GM21786 (cell line): Measurements from ENCODE around the gene DAG1.
A peak's percentile ranks its signal among the peaks of the same experiment; 100 is the strongest.

ENCODE experiments used
- ATAC-seq: cut with Tn5 transposase; IDR thresholded peaks from one replicate; pipeline ENCODE4 v1.9.1; 2021; ENCODE audit not compliant: unreplicated experiment

DAG1 gene

DNA sequence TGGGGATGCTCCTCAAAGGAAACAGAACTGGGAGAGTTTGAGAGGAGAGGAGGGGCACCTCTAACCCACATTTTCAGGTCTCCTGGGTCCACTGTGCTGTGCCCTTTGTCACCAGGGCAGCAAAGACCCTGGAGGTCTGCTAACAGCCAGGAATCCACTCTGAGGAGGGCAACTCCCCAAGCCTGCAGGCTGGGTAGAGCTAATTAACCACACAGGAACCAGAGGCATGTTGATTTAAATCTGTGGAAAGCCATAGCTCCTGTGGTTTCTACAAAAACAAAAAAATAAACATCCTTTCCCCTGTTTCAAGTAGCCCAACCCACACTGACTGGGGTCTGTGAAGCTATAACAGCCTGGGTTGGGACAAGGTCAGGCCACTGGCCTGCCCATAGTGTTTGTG, 82.0 kb downstream of the DAG1 start:
- ATAC-seq, result no peak

DNA sequence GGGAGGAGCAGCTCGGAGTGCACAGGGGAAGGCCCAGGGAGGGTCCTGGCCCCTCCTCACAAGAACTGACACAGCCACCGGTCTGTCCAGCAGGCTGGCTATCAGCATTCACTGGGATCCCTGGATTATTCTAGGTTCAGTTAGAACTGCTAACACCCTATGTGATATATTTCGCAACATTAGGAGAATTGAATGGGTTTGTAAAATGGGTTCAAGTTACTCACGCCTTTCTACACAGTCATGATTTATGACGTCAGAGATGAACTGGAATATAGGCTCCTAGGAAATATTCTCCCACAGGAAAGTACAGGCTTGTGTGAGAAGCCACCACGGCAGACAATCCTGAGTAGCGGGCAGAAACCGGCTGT, 83.2 kb downstream of the DAG1 start:
- ATAC-seq, result no peak

DNA sequence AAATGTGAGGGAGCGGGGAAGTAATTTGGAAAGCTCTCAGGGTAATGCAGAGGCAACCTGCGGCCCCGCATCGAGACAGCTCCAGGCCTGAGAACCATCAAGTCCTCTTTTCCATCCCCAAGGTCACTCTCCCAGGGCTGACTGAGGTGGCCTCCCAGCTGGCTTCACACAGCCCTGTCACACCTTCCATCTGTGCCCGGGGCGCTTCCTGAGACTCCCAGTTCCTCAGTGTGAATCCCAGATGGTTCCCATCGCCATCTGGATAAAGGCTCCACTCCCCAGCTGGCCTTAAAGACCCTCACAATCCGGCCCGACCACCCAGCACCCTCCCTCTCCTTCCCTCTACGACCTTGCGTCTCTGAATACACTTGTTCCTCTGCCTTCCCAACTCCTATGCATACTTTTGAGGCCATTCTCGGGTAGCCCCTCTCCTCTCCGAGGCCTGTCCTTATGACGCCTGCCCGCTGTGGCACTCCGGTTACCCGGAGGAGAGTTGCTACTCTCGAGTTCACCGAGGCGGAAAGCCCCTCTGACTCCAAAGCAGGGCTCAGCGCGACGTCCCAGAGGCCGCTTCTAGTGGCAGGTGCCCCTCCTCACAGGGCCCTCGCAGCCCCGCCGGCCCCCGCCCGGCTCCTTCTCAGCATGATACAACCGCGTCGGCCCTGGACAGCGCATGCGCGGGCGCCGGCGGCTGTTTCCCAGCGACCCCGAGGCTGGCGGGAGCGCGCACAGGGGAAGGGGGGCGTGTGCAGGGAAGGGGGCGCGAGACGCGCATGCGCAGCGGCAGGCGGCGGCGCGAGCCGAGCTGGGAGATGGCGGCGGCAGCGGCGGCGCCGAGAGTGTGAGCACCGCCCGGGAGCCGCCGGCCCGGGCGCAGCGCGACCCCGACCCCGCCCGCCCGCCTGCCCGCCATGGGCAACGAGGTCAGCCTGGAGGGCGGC, 83.9 kb downstream of the DAG1 start, which contains the start of gene BSN:
TSS of gene BSN (plus strand) at position 786 of the 941 bp plus-strand sequence. CDS start at position 912, 126 bp downstream.
- peak; percentile 70 for ATAC-seq

DNA sequence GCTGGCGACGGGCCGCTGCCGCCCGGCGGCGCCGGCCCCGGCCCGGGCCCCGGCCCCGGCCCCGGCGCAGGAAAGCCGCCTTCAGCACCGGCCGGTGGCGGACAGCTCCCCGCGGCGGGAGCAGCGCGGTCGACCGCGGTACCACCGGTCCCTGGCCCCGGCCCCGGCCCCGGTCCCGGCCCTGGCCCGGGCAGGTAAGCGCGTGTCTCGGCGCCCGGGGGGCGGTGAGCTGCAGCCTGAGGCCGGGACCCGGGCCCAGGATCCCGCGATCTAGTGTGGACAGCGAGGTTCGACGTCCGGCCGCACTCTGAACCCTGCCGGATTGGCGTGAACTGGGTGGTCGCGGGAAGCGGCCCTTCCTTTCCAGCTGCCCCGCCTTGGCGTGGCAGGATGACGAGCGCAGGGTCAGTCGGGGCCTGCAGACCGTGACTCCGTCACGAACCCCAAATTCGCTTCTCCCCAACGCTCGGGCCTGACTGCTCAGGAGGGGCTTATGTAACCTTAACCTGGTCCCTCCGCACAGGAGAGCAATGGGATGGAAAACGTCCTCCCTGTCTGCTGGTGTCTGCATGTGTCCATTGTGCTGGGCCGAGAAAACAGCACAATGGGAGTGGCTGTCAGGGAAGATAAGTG, 84.7 kb downstream of the DAG1 start:
- peak; percentile 55 for ATAC-seq

DNA sequence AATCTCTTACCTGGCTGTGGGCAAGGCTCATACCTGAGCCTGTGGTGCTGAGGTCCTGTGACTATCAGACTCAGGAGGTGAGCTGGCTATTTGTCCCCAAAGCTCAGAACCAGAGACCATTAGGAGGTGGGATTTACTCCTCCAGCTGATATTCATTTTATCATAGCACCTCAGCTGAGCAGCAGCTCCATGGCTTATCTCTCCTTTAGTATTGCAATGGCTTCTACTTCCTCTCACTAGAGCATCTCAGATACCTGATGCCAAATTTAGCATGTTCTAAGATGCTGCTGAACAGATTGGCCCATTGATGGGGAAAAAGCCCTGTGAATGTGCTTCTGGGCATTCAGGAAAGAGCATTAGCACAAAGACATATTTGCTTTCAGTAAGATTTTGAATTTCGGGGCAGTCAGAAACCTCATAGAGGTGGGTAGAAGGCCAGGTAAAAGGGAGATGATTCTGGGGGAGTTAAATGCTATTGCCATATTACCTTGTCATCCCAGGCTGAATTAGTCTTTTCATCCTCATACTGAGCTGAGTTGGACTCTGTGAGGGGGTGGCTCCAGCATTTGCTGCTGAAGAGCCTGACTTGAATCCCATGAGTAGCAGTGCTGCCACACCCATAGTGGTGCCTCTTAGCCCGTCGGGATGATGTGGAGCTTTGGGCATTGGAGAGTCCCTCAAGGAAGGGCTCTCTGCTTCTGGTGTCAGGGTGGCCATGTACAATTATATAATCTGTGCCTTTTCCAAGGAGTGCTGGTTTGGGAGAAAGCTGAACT, 86.6 kb downstream of the DAG1 start:
- ATAC-seq, result no peak

DNA sequence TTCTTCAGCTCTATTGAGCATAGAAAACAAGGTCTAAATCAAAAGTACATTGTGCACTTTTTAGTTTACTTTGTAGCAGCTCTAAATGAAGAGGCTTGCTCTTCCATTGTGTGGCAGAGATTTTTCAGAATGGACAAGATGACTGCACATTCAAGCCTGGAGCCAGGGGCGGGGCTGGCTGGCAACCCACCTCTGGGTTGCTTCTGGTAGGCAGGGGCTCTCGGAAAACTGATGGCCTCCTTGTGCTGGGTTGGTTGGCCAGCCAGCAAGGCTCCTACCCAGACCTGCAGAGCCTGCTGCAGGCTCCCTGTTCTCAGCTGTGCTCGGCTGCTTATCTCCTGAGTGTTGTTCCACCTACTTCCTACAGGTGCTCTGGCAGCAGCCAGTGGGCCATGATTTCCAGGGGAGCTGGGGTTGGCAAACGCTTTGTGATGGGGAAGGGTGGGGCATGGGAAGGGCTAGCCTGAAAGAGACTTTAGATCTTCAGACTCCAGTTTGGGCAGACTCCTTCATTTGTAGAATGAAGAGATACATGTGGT, 93.0 kb downstream of the DAG1 start:
- ATAC-seq, result no peak

DNA sequence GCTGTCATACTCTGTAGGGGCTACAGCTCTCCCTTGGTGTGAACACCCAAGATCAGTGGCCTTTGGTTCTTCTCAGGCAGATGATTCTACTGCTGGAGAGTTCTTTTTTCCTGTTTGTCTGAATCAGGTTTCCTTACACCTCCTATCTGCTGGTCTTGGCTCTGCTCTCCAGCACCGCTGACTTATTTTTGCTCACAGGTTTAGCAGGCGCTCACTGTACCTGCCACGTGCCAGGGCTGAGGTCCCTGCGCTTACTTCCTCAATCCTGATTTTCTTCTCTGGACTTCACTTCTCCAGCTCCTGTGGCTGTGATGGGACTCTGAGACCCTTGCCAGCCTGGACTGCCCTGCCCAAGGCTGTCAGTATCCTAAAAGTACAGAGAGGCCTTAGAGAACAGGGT, 93.7 kb downstream of the DAG1 start:
- no peak for ATAC-seq

DNA sequence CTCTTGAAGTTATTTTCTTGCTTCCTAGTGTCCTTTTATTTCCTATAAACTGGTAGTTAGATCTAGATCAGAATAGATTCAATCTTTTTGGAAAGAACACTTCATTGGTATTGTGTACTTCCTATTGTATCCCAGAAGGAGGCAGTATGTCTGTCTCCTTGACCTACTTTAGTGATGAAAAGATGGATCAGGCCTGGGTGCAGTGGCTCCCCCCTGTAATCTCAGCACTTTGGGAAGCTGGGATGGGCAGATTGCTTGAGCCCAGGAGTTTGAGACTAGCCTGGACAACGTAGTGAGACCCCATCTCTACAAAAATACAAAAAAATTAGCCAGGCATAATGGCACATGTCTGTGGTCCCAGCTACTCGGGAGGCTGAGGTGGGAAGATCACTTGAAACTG, 96.2 kb downstream of the DAG1 start:
- no peak for ATAC-seq

DNA sequence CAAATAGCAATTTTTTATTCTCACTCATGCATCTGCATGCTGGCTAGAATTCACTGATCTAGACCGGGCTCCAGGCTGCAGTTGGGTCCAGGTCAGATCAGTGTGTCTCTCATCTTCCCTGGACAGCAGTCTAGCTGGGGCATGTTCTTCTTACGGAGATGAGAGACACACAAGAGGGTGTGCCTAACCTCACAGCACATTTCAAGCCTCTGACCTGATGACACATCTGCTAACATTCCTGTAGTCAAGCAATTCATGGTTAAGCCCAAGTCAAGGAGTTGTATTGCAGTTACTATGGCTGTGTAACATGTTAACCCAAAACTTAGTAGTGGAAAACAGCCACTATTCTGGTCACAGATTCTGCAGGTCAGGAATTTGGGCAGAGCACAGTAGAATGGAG, 97.3 kb downstream of the DAG1 start:
- no peak for ATAC-seq

DNA sequence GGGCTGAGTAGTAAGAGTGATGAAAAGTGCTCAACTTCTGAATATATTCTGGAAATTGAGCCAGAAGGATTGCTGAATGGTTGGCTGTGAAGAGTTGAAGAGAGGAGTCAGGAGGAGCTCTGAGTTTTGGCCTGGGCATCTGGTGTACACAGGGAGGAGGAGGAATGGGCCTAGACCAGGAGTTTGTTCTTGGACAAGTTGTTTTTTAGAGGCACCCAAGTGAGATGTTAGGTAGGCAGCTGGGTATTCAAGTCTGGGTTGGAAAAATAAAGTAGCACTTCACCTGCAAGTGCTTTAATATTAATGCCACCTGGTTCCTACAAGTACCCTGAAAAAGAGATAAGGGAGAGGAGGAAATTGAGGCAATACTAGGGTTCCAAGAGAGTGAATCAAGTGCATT, 98.9 kb downstream of the DAG1 start:
- no peak for ATAC-seq

DNA sequence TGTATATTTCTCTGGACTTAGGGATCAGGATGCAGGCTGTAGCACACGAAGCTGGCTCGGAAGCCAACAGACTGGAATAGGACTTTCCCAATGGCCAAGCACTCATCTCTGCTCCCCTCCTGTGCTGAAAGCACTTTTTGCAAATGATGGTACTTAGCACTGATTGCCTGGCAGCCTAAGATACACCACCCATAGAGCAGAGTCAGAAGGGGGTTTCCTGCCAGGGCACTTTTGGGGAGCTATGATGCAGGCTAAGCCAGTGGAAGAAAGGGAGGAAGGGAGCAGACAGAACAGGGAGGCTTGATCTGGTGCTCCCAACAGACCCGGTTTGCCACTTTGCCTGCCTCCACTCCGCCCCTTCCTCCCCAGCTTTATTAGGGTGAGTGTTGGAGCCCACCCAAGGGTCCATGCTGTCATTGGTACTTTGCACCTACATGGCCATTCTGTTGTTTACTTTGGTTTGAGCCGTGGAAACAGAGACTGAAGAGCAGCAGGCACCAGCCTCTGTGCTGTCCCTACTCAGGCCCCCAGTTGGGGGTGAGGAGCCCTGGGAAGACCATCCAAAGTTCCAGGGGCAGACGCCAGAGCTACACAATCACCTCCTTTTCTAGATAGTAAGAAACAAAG, 100.1 kb downstream of the DAG1 start:
- ATAC-seq, result no peak

DNA sequence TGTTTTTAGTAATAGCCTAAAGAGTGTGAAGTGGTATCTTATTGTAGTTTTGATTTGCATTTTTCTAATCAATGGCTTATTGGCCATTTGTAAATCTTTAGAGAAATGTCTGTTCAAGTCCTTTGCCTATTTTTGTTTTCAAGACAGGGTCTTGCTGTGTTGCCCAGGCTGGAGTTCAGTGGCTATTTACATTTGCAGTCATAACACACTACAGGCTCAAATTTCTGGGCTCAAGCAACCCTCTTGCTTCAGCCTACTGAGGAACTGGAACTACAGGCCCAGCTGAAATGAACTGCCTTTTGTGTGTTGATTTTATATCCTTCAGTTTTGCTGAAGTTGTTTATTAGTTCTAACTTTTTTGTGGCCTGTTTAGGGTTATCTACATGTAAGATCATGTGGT, 112.1 kb downstream of the DAG1 start:
- no peak for ATAC-seq
